ENCODE data around the gene RBMS3. TPM values are rescaled to one million over a fixed set of nuclear protein-coding genes. Genes with fewer than 3 reads are reported as not detected.

The RBMS3 gene
- total and polyA plus RNA-seq, 2 of the 8 experiments (the other 6 are each of a cell fraction or from before 2014, with no cell fraction given) = 3.7 to 6.9 TPM

GRCh38 chr3:29279806-29280205 is 1.1 kb upstream of the RBMS3 start:
- no peak for DNase-seq (ENCODE audit: low read depth in 1 of 2, low spot score in 2 of 2)
- Histone ChIP-seq H3K56ac (replicated peaks; ENCODE audit: insufficient read length, low read depth, low read length) (no peak overlapping the region), H4K91ac (replicated peaks; ENCODE audit: insufficient read length, low read length) (no peak overlapping the region), H2BK20ac (ENCODE audit: low read length) (no peak overlapping the region), H3K23ac (ENCODE audit: insufficient read length) (no peak overlapping the region), H3K4me3 (ENCODE audit: extremely low read depth in 1 of 4, insufficient read depth in 2 of 4, low read depth in 3 of 4, low read length in 4 of 4) (no peak overlapping the region), H3K9me3 (ENCODE audit: insufficient read depth in 2 of 2, low read depth in 1 of 2, low read length in 1 of 2) (no peaks in the 10 kb centered on the region), H2BK120ac (replicated peaks; ENCODE audit: low read depth, low read length) (no peak overlapping the region), H3K79me2 (ENCODE audit: control insufficient read depth in 1 of 2, insufficient read depth in 2 of 2, low read length in 2 of 2) (no peaks in the 10 kb centered on the region), H4K8ac (ENCODE audit: extremely low read depth, insufficient read depth, low read length) (no peak overlapping the region), H2AFZ (ENCODE audit: low read length) (no peak overlapping the region), H3K9ac (replicated peaks in 1 of 4; ENCODE audit: extremely low read depth in 1 of 4, low read depth in 3 of 4, low read length in 3 of 4) (no peak overlapping the region), H3K27ac (ENCODE audit: low read depth, low read length) (no peak overlapping the region), H3K36me3 (ENCODE audit: control insufficient read depth in 2 of 4, insufficient read depth in 4 of 4, low read length in 3 of 4) (no peaks in the 10 kb centered on the region), H2BK5ac (ENCODE audit: low read depth, low read length) (no peak overlapping the region), H3K27me3 (replicated peaks in 1 of 4; ENCODE audit: control insufficient read depth in 3 of 4, extremely low read depth in 1 of 4, insufficient read depth in 3 of 4, low read length in 3 of 4) (no peaks in the 10 kb centered on the region), H3K79me1 (ENCODE audit: low read depth, low read length) (no peaks in the 10 kb centered on the region), H4K5ac (ENCODE audit: insufficient read length, low read depth, low read length) (no peak overlapping the region), H3K14ac (ENCODE audit: insufficient read length) (no peak overlapping the region), H2BK15ac (ENCODE audit: low read length) (no peak overlapping the region), H3K4ac (replicated peaks; ENCODE audit: insufficient read length, low read depth, low read length) (no peak overlapping the region), H3K18ac (ENCODE audit: extremely low read depth, low read length) (no peak overlapping the region), H4K20me1 (replicated peaks in 1 of 2; ENCODE audit: control insufficient read depth in 1 of 2, insufficient read depth in 2 of 2, low read length in 2 of 2) (no peaks in the 10 kb centered on the region), H2AK5ac (ENCODE audit: low read depth, low read length) (no peak overlapping the region), H3K4me2 (ENCODE audit: insufficient read depth in 1 of 2, low read depth in 2 of 2, low read length in 2 of 2) (peak overlapping the region in 1 of 2 experiments; percentile 81; a peak in 1 of 4 replicates), H3K23me2 (ENCODE audit: low read depth, low read length) (peaks cover 2% of the 10 kb centered on the region), H3K4me1 (replicated peaks in 1 of 4; ENCODE audit: control insufficient read depth in 3 of 4, insufficient read depth in 4 of 4, low read length in 3 of 4) (peaks cover 0 to 17% (median 4%) of the 10 kb centered on the region in 4 experiments; a peak in 3 of 7 replicates), H2BK12ac (ENCODE audit: low read depth, low read length) (no peak overlapping the region)
- POLR2A ChIA-PET (ENCODE audit: partially characterized antibody) = interaction anchor here (1.3 kb wide), 1 partner anchor 15 kb away, joined by 4 read pairs; no protein-coding TSS in a partner anchor
- FAIRE-seq = no peak
- CTCF ChIA-PET (ENCODE audit: partially characterized antibody) = interaction anchor here (0.6 to 1.4 kb wide), 4 partner anchors 11 to 127 kb away, joined by 3 read pairs; no protein-coding TSS in a partner anchor
- WGBS, 2 experiments (ENCODE audit: extremely low coverage in 1 of 2, insufficient coverage in 1 of 2, insufficient read length in 1 of 2, insufficient replicate concordance in 2 of 2, low coverage in 1 of 2, low lambda C conversion rate in 2 of 2, missing lambda C conversion rate in 1 of 2) = 96% methylated on average over 8 of the region's 8 CpGs; no CpG with 5 or more reads in 1 of the 2 experiments
